Measurements from ENCODE around the gene RASSF5. TPM values are rescaled to one million over a fixed set of nuclear protein-coding genes. Genes with fewer than 3 reads are reported as not detected.
A peak's percentile ranks its signal among the peaks of the same experiment; 100 is the strongest.

RASSF5 gene
- total and polyA plus RNA-seq, 4 donors = 4.8 to 10.0 (median 5.5) TPM

- TF ChIP-seq REST (IDR thresholded peaks at IDR 0.05) (no peak), JUND (IDR thresholded peaks at IDR 0.05) (no peak)
These were observed 127.2 kb downstream of the RASSF5 start (continued) for GRCh38 chr1:206634365-206635079.

GRCh38 chr1:206635080-206635977, 128.0 kb downstream of the RASSF5 start, which contains the start of gene DYRK3:
TSS of gene DYRK3 (plus strand) at chr1:206635536. CDS start at chr1:206635704, 168 bp downstream.
- Histone ChIP-seq H3K27me3 (ENCODE audit: control insufficient read depth in 4 of 4, insufficient read depth in 4 of 4, low read length in 3 of 4) (no peaks in the 10 kb centered on the region), H3K9me3 (ENCODE audit: control insufficient read depth in 4 of 4, low read length in 3 of 4) (no peaks in the 10 kb centered on the region), H3K4me1 (ENCODE audit: control insufficient read depth in 4 of 4, insufficient read depth in 4 of 4, low read length in 3 of 4) (peaks cover 2 to 21% (median 18%) of the 10 kb centered on the region in 4 donors), H3K27ac (ENCODE audit: low read depth in 1 of 2, low read length in 2 of 2) (peak within 1 kb of the TSS; percentile 70 to 77), H3K4me3 (ENCODE audit: low read depth in 1 of 3, low read length in 3 of 3) (peak within 1 kb of the TSS; percentile 59 to 88 (median 65)), H3K36me3 (ENCODE audit: control insufficient read depth in 4 of 4, insufficient read depth in 3 of 4, low read depth in 1 of 4, low read length in 3 of 4) (peaks cover 0 to 2% (median 0%) of the 10 kb centered on the region in 4 donors), H3K9ac (ENCODE audit: low read depth in 1 of 2, low read length in 2 of 2) (peak within 1 kb of the TSS; percentile 32 to 52)
- DNase-seq (ENCODE audit: low spot score) = peak; percentile 95
- WGBS = under 1% methylated on average over 84 of the region's 84 CpGs
- TF ChIP-seq HNF4A (conservative IDR thresholded peaks at IDR 0.05) = no peak
- peak; percentile 71 for TF ChIP-seq MAX (IDR thresholded peaks at IDR 0.05)
- TF ChIP-seq JUND (IDR thresholded peaks at IDR 0.05) = no peak
- TF ChIP-seq REST (IDR thresholded peaks at IDR 0.05) = peak; percentile 84
- peak; percentile 77 for TF ChIP-seq TAF1 (conservative IDR thresholded peaks at IDR 0.05)
- TF ChIP-seq RAD21 (IDR thresholded peaks at IDR 0.05) = peak; percentile 19 to 49
- TF ChIP-seq HNF4G (IDR thresholded peaks at IDR 0.05) = no peak
- peak in 1 of 2 donors; percentile 17 for TF ChIP-seq RXRA (IDR thresholded peaks at IDR 0.05)
- TF ChIP-seq GABPA (IDR thresholded peaks at IDR 0.05 in 1 of 2, conservative IDR thresholded peaks at IDR 0.05 in 1 of 2) = no peak
- TF ChIP-seq FOXA2 (IDR thresholded peaks at IDR 0.05) = no peak
- TF ChIP-seq EGR1 (IDR thresholded peaks at IDR 0.05; ENCODE audit: low read depth in 2 of 2) = peak; percentile 92 to 96
- TF ChIP-seq ZBTB33 (IDR thresholded peaks at IDR 0.05) = no peak
- peak; percentile 15 for TF ChIP-seq YY1 (IDR thresholded peaks at IDR 0.05)
- TF ChIP-seq FOXA1 (IDR thresholded peaks at IDR 0.05) = no peak
- TF ChIP-seq SP1 (IDR thresholded peaks at IDR 0.05) = peak; percentile 55
- TF ChIP-seq ATF3 (IDR thresholded peaks at IDR 0.05) = no peak
- TF ChIP-seq NR2F2 (IDR thresholded peaks at IDR 0.05) = no peak
- TF ChIP-seq CTCF (IDR thresholded peaks at IDR 0.05; ENCODE audit: low read depth, low read length, missing input control) = no peak
